Measurements from ENCODE around the gene CCIN. TPM values are rescaled to one million over a fixed set of nuclear protein-coding genes. Genes with fewer than 3 reads are reported as not detected.
A peak's percentile ranks its signal among the peaks of the same experiment; 100 is the strongest.
"Not testable (repeated sequence)": the region's sequence is repeated elsewhere in the genome, so short reads cannot be mapped to it uniquely, and the experiment has no call there.

The CCIN gene
- total RNA-seq, 2 donors from 2014 or later = 2.0 to 2.5 TPM

GRCh38 chr9:36153746-36154145 lies 15.4 kb upstream of the CCIN start:
- DNase-seq (ENCODE audit: low spot score) = no peak
- intact Hi-C loops (cut with DNase I) = no loop called here

GRCh38 chr9:36154331-36154952 lies 14.7 kb upstream of the CCIN start:
- no peak for DNase-seq (ENCODE audit: low spot score)

GRCh38 chr9:36156116-36156515 lies 13.1 kb upstream of the CCIN start:
- intact Hi-C loops (cut with DNase I) = no loop called here
- no peak for DNase-seq (ENCODE audit: low spot score)

More at GRCh38 chr9:36154331-36154952, 14.7 kb upstream of the CCIN start:
- intact Hi-C loops (cut with DNase I) = no loop called here

GRCh38 chr9:36158122-36158521 lies 11.1 kb upstream of the CCIN start:
- intact Hi-C loops (cut with DNase I) = no loop called here
- no peak for DNase-seq (ENCODE audit: low spot score)

GRCh38 chr9:36158917-36159316 lies 10.3 kb upstream of the CCIN start:
- no peak for DNase-seq (ENCODE audit: low spot score)
- intact Hi-C loops (cut with DNase I) = no loop called here

GRCh38 chr9:36159509-36159908 lies 9.7 kb upstream of the CCIN start:
- intact Hi-C loops (cut with DNase I); DNase-seq (ENCODE audit: low spot score): not testable (repeated sequence)

GRCh38 chr9:36160126-36160525 lies 9.1 kb upstream of the CCIN start:
- DNase-seq (ENCODE audit: low spot score) = not testable (repeated sequence)
- intact Hi-C loops (cut with DNase I) = loop anchor here (10.0 kb wide), 2 partner anchors 125 to 255 kb away; partner anchors contain the start of genes HRCT1 (in 1 of the 2), RECK (in 1 of the 2) and SPAAR (in 1 of the 2)

GRCh38 chr9:36161187-36161586 lies 8.0 kb upstream of the CCIN start:
- intact Hi-C loops (cut with DNase I) = loop anchor here (10.0 kb wide), 2 partner anchors 126 to 256 kb away; partner anchors contain the start of genes HRCT1 (in 1 of the 2), RECK (in 1 of the 2) and SPAAR (in 1 of the 2)

GRCh38 chr9:36162211-36162738 lies 6.9 kb upstream of the CCIN start:
- intact Hi-C loops (cut with DNase I) = loop anchor here (10.0 kb wide), 2 partner anchors 127 to 257 kb away; partner anchors contain the start of genes HRCT1 (in 1 of the 2), RECK (in 1 of the 2) and SPAAR (in 1 of the 2)

More at GRCh38 chr9:36161187-36161586, 8.0 kb upstream of the CCIN start:
- no peak for DNase-seq (ENCODE audit: low spot score)

GRCh38 chr9:36163049-36163785 lies 6.0 kb upstream of the CCIN start:
- intact Hi-C loops (cut with DNase I) = loop anchor here (10.0 kb wide), 2 partner anchors 128 to 258 kb away; partner anchors contain the start of genes HRCT1 (in 1 of the 2), RECK (in 1 of the 2) and SPAAR (in 1 of the 2)
- DNase-seq (ENCODE audit: low spot score) = peak; percentile 88

More at GRCh38 chr9:36162211-36162738, 6.9 kb upstream of the CCIN start:
- no peak for DNase-seq (ENCODE audit: low spot score)

- DNase-seq (ENCODE audit: low spot score) = no peak
- intact Hi-C loops (cut with DNase I) = loop anchor here (10.0 kb wide), 2 partner anchors 129 to 259 kb away; partner anchors contain the start of genes HRCT1 (in 1 of the 2), RECK (in 1 of the 2) and SPAAR (in 1 of the 2)
Observed at GRCh38 chr9:36163786-36164170, 5.4 kb upstream of the CCIN start.

- intact Hi-C loops (cut with DNase I) = loop anchor here (10.0 kb wide), 2 partner anchors 130 to 260 kb away; partner anchors contain the start of genes HRCT1 (in 1 of the 2), RECK (in 1 of the 2) and SPAAR (in 1 of the 2)
- DNase-seq (ENCODE audit: low spot score) = no peak
Observed at GRCh38 chr9:36164372-36164771, 4.8 kb upstream of the CCIN start.

- intact Hi-C loops (cut with DNase I) = loop anchor here (10.0 kb wide), 2 partner anchors 130 to 260 kb away; partner anchors contain the start of genes HRCT1 (in 1 of the 2), RECK (in 1 of the 2) and SPAAR (in 1 of the 2)
- no peak for DNase-seq (ENCODE audit: low spot score)
Observed at GRCh38 chr9:36164989-36165388, 4.2 kb upstream of the CCIN start.

- intact Hi-C loops (cut with DNase I) = loop anchor here (2.0 to 10.0 kb wide), 3 partner anchors 63 to 261 kb away; partner anchors contain the start of genes HRCT1 (in 1 of the 2), RECK (in 1 of the 2) and SPAAR (in 1 of the 2)
- no peak for DNase-seq (ENCODE audit: low spot score)
Observed at GRCh38 chr9:36165826-36166167, 3.4 kb upstream of the CCIN start.

GRCh38 chr9:36166168-36166927 lies 2.8 kb upstream of the CCIN start:
- peak; percentile 96 for DNase-seq (ENCODE audit: low spot score)
- intact Hi-C loops (cut with DNase I) = loop anchor here (2.0 to 10.0 kb wide), 3 partner anchors 64 to 262 kb away; partner anchors contain the start of genes HRCT1 (in 1 of the 2), RECK (in 1 of the 2) and SPAAR (in 1 of the 2)

- no peak for DNase-seq (ENCODE audit: low spot score)
- intact Hi-C loops (cut with DNase I) = loop anchor here (10.0 kb wide), 2 partner anchors 135 to 265 kb away; partner anchors contain the start of genes HRCT1 (in 1 of the 2), RECK (in 1 of the 2) and SPAAR (in 1 of the 2)
Observed at GRCh38 chr9:36169708-36170107, 520 bp downstream of the CCIN start.

GRCh38 chr9:36170531-36170930 lies 1.3 kb downstream of the CCIN start:
- intact Hi-C loops (cut with DNase I) = no loop called here
- DNase-seq (ENCODE audit: low spot score) = no peak

- no peak for DNase-seq (ENCODE audit: low spot score)
- intact Hi-C loops (cut with DNase I) = no loop called here
Observed at GRCh38 chr9:36173861-36174260, 4.7 kb downstream of the CCIN start.

Measured in posterior vena cava (tissue), 2 donors.